SH-SY5Y (cell line): ENCODE measurements around the gene CAND2.

Source experiments
- GATA2 ChIP-seq: IDR thresholded peaks from 2 replicates; pipeline ENCODE4 v1.6.1; 2011; ENCODE audit warnings: mild to moderate bottlenecking, low read depth, low read length
- GATA3 ChIP-seq: IDR thresholded peaks from 2 replicates; pipeline ENCODE4 v1.6.1; 2011; ENCODE audit warnings: low read depth, mild to moderate bottlenecking, low read length, moderate library complexity

DNA sequence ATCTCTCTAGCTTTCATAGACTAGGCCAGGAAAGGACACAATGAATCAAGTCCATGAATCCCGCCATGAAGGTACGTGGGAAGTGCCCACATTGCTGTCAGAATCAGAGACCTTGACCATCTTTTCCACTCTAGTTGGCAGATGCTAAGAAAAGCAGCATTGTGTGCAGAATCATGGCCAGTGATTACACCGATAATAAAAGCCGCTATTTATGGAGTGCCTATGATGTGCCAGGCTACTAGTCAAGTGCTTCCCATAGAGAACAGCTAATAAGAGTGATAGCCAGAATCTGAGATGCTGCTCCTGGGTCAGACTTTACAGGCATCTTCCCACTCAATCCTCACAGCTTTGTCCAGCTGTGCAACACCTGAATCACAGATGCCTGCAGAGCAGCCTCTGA, 58.1 kb downstream of the CAND2 start:
- TF ChIP-seq GATA3 (no peak), GATA2 (no peak)
